HG03139 (cell line): ENCODE data around the gene PCP4.

Experiments
- ATAC-seq: cut with Tn5 transposase; IDR thresholded peaks from one replicate; pipeline ENCODE4 v1.9.1; 2021; ENCODE audit not compliant: unreplicated experiment

PCP4 gene

GRCh38 chr21:39915881-39916280 is 48.6 kb downstream of the PCP4 start:
- no peak for ATAC-seq

- no peak for ATAC-seq
Observed at GRCh38 chr21:39918558-39918957, 51.3 kb downstream of the PCP4 start.

- ATAC-seq: no peak
Observed at GRCh38 chr21:39923476-39923875, 56.2 kb downstream of the PCP4 start.

- no peak for ATAC-seq
Observed at GRCh38 chr21:39924577-39925308, 57.5 kb downstream of the PCP4 start.

GRCh38 chr21:39927304-39927886 is 60.2 kb downstream of the PCP4 start:
- ATAC-seq: no peak

GRCh38 chr21:39932335-39932734 is 65.1 kb downstream of the PCP4 start:
- no peak for ATAC-seq

- no peak for ATAC-seq
Observed at GRCh38 chr21:39934895-39935294, 67.7 kb downstream of the PCP4 start.

- ATAC-seq: no peak
Observed at GRCh38 chr21:39935716-39936115, 68.5 kb downstream of the PCP4 start.

GRCh38 chr21:39938086-39938625 is 70.9 kb downstream of the PCP4 start:
- no peak for ATAC-seq

- ATAC-seq: no peak
Observed at GRCh38 chr21:39946199-39946598, 79.0 kb downstream of the PCP4 start.

GRCh38 chr21:39947031-39947430 is 79.8 kb downstream of the PCP4 start:
- no peak for ATAC-seq

GRCh38 chr21:39951183-39952101 is 84.2 kb downstream of the PCP4 start:
- ATAC-seq: no peak

- ATAC-seq: no peak
Observed at GRCh38 chr21:39952265-39952664, 85.0 kb downstream of the PCP4 start.

- ATAC-seq: no peak
Observed at GRCh38 chr21:39954570-39954969, 87.3 kb downstream of the PCP4 start.

GRCh38 chr21:39955326-39955725 is 88.1 kb downstream of the PCP4 start:
- no peak for ATAC-seq

- ATAC-seq: no peak
Observed at GRCh38 chr21:39956586-39956985, 89.3 kb downstream of the PCP4 start.

GRCh38 chr21:39958731-39959130 is 91.5 kb downstream of the PCP4 start:
- ATAC-seq: no peak

GRCh38 chr21:39961251-39961650 is 94.0 kb downstream of the PCP4 start:
- no peak for ATAC-seq

- ATAC-seq: no peak
Observed at GRCh38 chr21:39965026-39965425, 97.8 kb downstream of the PCP4 start.

- ATAC-seq: no peak
Observed at GRCh38 chr21:39966786-39967185, 99.5 kb downstream of the PCP4 start.

- no peak for ATAC-seq
Observed at GRCh38 chr21:39968010-39968409, 100.8 kb downstream of the PCP4 start.
